ENCODE data around the gene RASSF7.
"Not testable (repeated sequence)": the region's sequence is repeated elsewhere in the genome, so short reads cannot be mapped to it uniquely, and the experiment has no call there.

Gene RASSF7

DNA sequence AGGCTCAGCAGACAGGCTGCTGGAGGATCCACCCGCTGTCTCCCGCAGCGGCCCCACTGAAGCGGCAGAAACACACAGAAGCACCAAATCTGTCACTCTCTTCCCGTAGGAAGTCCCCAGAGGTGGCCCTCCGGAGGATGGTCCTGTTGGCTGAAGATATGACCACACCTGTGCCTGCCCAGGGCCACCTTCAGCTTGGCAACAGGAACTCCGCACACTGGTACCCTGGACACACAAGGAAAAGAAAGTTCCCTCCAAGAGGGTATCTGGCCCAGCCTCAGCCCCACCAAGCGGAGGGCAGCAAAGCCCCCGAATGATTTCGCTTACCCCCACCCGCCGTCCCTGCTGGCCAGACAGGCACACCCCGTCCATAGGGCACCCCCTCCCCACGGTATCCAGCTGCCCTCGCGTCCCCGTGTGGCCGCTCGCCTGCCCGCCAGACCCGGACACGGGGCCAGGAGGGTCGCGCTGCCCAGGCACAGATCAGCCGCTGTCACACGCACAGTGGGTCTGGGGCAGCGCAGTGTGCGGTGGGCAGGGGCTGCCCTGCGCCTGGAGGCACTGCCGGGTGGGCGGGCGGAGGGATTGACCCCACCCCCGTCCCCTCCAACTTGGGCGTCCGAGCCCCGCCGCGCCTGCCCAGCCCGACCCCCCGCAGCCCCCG lies 7.0 kb downstream of the RASSF7 start:
- no peak for DNase-seq

DNA sequence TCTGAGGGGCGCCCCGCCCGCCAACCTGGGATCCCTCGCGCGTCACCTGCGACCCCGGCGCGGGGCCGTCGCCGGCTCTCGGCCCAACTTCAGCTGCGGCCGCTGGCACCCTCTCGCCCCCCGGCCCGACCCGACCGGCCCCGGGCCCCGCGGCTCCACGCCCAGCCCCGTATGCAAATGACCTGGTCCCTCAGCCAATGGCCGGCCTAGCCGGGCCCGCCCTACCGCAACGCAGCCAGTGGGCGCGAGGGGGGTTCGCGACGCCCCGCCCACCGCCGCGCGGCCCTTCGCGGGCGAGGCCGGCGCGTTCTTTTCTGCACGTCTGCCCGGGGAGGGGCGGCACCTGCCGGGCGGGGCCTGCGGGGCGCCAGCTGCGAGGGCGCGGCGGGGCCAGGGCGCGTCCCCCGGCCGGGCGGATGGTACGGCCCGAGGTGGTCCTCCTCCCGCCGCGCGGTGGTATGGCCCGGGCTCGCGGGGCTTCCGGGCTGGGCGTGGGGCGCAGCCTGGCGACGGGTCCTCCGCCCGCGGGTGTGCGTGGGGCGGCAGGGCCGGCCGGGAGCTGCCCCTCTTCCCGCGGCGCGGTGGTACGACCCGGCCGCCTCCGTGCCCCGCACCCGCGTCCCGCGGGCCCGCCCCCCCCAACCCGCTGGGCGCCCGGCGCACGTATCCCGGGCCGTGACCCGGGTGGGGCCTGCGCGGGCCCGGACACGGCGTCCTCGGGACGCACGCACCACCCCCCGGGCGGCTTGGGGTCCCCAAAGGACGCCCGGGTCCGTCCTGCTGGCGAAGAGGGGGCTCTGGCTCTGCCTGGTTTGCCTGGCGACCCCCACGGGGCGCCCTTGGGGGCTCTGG lies 7.8 kb downstream of the RASSF7 start:
- peak; percentile 72 for DNase-seq

DNA sequence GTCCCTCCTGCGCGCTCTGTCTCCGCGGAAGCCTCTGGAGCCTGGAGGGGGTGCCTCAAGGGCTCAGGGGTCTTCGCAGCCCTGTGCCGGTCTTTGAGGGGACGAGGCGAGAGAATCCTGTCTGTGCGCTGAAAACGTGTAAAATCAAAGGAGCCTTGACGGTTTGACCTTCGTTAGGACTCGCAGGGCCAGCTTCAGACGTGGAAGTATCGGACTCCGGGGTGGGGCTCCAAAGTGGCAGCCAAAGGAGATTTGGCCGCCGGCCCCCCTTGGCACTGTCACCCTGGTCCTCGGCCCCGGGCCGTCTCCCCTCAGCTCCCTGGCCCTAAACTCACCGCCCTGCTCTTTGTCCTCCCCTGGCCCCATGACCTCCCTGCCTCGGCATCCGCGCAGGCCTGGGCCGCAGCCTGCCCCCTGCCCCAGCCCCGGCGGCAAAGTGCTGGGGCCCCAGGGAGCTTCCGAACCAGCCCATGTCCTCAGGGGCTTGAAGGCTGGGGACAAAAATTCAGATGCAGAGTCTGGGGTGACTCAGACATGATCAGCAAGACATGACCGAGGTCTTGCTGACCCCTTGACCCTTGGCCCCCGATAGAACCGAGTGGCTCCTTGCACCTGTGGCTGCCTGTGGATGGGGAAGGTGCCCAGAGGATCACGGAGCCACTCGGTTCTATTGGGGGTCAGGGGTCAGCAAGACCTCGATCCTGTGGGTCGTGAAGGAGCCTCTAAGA lies 8.6 kb downstream of the RASSF7 start:
- no peak for DNase-seq

DNA sequence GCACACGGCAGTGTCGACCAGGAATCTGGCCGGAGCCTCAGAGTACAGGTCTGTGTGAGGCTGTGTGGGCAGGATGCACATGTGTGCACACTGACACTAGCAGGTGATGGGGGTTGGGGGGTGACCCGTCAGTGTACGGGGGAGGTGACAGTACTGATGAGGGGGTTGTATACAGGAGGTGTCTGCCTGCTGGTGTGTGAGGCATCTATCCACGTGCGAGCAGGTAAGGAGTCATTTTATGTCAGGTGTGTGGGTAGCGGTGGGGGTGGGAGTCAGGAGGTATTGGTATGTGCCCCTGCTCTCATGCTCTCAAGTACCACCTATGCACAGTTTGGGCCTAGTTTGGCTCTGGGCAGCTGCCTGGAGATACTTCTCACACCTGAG lies 11.0 kb downstream of the RASSF7 start:
- DNase-seq = no peak

DNA sequence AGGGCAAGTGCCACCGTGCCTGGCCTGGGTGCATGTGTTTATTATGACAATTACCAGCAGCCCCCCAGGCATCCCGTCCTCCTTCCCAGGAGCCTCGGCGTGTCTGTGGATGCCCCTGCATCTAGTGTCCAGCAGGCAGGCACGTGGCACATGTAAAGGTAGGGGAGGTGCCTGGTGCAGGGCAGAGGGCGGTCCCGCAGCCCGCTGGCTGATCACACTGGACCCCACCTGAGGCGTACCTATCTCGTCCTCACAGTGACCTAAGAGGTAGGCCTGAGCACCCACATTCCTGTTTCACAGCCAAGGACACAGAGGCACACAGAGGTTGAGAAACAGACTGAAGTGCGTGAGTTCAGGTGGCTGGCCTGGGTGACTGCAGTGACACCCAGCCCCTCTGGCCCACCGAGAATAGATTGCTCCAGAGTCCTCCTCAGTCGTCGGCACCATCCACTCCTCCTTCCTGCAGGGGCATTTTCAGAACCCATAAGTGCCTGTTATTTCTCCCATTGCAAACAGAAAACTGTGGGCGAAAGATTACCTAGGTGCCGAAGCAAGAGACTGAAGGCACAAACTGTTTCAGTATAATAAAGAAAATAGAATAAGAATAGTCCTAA lies 12.5 kb downstream of the RASSF7 start:
- no peak for DNase-seq

DNA sequence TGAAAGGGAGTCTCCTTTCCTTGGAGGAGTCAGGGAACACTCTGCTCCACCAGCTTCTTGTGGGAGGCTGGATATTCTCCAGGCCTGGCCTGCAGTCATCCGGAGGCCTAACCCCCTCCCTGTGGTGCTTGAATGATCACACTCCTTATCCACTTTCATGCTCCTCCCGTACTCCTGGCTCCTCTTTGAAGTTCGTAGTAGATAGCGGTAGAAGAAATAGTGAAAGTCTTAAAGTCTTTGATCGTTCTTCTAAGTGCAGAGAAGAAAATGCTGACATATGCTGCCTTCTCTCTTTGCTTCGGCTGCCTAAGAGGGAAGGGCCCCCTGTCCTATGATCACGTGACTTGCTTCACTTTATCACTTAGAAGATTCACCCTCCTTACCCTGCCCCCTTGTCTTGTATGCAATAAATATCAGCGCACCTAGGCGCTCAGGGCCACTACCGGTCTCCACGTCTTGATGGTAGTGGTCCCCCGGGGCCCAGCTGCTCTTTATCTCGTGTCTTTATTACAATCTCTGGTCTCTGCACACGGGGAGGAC lies 13.3 kb downstream of the RASSF7 start:
- not testable (repeated sequence) for DNase-seq

DNA sequence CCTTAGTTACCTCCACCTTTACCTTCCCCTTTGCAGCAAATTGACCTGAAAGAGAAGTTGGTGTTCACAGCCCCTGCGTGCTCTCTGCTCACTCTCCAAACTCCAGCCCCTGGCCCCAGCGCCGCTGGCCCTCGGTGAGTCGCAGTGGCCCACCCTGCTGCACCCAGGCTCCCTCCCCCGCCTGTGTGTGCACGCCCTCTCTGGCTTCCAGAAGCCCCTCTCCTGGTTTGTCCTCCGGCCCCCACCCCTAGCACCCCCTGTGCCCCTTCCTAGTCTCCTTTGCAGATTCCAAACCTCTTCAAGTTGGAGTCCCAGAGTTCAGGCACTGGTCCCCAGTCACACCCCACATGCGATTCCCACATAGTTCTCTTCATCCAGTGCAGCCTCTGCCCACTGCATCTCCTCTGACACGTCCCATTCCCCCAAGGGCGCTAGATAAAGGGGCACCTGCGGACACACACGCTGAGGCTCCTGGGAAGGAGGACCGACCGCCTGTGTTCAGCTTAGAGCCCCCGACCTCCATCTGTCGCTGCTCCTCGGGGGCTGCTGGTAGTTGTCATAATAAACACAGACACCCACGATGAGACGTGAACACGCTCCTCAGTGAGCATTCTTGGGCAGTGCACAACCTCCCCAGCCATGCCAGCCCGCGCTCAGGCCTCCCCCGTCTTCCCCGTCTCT lies 14.0 kb downstream of the RASSF7 start:
- no peak for DNase-seq

DNA sequence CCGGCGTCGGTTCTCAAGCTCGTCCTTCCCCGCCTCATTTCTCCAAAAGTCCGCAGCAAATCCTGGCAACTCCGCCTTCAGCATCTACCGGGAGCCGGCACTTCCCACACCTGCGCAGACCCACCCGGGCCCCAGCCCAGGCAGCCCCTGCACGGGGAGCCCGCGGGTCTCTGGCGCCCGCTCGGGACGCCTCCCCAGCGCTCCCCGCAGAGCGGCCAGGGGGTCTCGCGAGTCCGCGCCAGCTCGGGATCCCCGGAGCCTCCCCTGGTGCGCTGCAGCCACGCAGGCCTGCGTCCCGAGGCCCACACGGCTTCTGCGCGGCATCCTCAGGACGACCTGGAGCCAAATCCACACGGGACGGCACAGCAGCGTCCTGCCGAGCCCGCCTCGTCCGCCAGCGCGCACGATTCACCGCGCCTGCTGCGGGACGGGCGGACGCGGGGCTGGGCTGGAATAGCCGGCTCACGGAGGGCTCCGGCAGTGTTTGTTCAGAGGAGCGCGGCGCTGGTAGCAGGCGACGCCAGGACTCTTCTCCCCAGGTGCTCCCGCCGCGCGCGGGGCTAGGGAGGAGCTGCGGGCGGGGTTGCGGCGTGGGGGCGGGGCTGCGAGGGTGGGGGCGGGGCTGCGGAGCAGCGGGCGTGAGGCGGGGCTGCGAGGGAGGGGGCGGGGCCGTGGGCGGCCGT lies 14.7 kb downstream of the RASSF7 start:
- DNase-seq = no peak

DNA sequence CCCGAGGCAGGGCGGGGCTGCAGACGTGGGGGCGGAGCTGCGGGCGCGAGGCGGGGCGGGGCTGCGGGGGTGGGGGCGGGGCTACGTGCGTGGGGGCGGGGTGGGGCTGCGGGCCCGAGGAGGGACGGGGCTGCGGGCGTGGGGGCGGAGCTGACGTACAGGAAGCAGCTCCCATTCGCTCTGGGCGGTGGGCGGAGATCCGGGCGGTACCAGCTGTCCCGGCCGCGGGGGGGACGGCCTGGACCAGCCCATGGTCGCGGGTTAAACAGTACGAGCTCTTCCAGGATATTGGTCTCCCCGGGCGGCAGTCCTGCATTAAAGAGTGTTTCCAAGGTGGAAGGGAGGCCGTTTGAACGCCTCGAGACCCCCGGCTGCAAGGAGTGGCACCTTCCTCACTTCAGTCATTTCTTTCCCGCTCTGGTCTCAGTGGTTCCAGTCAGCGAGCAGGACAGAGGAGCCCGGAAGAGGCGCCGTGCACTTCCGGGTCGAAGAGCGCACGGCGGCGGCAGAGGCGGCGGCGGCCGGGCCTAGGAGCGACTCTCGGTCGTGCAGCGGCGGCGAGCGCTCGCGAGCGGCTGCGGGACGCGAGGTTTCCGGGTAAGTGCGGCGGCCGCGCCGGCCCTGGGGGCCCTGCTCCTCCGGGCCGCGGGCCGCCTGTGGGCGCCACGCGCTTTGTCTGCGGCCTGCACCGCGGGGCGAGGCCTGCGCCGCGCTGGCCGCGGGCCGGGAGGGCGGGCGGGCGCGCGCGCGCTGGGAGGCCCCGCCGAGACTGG lies 15.4 kb downstream of the RASSF7 start, which contains the start of gene PHRF1:
TSS of gene PHRF1 (plus strand) at position 475 of the 773 bp plus-strand sequence. CDS start 5,043 bp downstream, outside the sequence.
- peak; percentile 89 for DNase-seq

DNA sequence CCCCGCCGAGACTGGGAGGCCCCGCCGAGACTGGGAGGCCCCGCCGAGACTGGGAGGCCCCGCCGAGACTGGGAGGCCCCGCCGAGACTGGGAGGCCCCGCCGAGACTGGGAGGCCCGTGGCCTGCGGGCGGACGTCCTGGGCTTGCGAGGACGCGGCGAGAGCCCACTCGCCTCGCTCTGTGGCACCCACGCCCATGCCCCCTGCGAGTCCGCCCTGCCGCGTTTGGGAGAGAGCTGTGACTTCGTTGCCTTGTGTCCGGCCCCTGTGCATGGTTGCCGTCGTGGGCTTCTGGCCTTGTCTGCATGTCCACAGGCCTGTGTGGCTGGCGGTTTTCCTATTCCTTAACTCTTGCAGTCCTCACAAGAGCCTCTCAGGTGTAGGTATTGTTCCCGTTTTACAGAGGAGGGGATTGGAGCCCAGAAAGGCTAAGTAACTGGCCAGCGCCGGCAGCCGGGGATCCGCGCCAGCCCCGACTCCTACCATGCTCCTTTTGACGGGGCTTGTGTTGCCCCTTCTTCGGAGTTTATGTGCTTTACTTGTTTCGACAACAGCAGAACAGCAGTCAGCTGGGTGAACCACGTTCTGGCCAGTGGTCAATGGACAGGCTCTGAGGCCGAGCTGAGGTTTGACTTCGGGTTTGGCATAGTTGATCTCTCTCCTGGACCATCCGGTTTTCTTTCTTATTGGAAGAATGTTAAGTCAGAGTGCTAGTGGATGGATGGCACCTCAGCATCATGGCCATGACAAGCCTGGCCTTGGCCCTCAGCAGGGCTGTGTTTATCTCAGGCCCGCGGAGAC lies 16.2 kb downstream of the RASSF7 start:
- no peak for DNase-seq

DNA sequence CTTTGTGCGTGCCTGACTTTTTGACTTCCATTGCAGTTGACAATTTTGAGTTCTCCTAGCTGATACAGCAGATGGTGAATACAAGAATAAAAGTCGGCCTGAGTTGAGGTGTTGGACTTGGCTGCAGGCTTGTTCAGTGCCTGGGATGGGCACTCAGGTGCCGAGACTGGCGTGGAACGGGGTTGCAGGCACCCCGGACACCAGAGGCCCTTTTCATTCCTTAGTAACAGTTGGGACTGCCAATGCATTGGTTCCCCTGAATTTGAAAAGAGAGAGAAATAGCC lies 16.8 kb downstream of the RASSF7 start:
- DNase-seq = no peak

DNA sequence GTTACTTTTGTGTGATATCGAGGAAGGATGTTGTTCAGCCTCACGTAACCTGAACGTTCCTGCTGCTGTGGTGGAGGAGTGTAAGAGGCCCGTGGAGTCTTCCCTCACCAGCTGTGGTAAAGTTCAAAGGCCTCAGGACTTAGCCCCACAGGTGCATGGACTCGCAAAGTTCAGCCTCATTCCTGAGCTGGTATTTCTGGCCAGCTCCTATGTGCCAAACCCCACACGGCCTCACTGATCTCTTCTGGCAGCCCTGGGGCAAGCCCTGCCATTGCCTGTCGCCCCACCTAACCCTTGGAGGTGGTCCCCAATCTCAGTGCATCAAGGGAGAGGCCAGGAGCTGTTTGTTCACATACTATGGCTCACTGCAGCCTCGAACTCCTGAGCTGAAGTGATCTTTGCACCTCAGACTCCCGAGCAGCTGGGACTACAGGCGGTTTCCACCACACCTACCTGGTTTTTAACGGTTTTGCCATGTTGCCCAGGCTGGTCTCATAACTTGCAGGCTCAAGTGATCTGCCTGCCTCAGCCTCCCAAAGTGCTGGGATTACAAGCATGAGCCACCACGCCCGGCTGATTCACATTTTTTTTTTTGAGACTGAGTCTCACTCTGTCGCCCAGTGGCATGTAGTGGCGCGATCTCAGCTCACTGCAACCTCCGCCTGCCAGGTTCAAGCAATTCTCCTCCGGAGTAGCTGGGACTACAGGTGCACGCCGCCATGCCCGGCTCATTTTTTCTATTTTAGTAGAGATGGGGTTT lies 17.7 kb downstream of the RASSF7 start:
- no peak for DNase-seq

DNA sequence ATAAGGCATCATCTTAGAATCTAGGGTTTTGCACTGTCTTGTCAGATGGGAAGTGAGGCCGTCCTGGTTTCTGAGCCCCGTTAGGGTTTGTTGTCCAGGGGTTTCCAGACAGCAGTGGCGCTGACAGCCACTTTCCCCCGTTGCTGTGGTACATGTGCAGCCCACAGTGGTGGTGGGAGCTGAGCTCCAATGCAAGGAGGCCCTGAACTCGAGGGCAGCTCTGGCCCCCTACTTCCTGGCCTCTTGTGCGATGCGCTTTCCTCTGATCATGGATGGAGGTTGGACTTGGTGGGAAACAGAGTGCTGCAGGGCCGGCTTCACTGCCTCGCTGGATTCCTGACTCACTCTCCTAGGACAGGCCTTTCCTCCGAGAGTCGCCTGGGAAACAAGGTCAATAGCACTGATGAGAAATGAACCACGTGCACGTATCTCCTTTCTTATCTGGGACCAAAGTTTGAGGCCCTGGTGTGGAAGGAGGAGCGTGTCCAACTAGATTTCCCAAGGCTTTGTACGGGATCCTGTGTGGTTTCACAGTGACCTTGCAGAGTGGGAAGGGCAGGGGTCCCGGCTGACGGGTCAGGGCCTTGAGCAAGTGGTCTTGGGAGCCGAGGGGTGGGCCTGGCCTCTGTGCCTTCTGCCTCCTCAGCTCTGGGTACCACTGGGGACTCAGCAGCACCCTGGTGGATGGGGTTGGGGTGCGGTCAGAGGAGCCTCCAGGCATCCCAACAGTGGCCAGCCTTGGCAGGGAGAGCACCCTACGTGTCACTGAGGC lies 19.2 kb downstream of the RASSF7 start:
- DNase-seq = no peak

DNA sequence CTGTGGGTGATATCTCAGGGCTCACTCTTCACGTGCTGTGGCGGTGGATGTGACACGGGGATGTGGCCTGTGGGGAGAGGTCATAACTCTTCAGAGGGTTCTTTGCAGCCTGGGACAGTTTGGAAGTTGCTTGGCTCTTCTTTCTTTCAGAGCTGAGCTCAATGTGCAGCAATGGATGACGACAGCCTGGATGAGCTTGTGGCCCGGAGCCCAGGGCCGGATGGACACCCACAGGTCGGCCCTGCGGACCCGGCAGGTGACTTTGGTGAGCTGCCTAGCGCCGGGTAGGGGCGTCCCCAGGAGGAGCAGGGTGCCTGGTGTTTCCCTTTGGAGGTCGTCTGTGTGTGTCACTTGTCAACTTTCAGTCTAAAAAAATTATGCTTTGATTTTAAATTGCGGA lies 20.6 kb downstream of the RASSF7 start:
- no peak for DNase-seq

DNA sequence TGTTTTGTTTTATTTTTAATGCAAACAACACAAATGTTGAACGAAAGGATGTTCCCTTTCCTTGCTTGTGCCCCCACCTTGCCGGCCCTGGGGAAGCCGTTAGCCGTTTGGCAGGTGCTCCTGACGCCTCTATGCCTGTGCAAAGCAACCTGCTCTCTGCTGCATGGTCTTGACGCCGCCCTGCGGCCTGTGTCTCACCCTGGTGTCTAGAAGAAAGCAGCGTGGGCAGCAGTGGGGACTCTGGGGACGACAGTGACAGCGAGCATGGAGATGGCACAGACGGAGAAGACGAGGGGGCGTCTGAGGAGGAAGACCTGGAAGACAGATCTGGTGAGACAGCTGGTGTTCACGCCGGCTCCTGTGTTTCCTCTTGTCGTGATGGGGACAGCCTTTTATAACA lies 21.0 kb downstream of the RASSF7 start:
- DNase-seq = no peak

DNA sequence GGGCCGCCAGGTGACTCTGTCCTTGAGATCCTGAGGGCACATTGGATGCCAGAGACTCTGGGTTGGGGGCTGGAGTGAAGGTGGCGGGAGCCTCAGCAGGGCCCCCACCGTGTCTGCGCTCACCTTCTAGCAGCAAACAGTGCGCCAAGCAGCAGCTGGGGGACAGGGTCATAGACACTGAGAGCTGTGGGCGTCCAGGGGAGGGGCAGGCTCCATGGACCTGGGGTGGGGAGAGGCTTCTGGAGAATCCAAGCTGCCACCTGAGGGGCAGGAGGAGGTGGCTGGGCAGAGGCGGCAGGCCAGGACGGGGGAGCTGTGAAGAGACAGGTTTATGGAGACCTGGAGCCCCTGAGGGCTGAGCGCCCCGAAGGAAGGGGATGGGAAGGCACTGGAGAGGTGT lies 23.5 kb downstream of the RASSF7 start:
- DNase-seq = no peak

DNA sequence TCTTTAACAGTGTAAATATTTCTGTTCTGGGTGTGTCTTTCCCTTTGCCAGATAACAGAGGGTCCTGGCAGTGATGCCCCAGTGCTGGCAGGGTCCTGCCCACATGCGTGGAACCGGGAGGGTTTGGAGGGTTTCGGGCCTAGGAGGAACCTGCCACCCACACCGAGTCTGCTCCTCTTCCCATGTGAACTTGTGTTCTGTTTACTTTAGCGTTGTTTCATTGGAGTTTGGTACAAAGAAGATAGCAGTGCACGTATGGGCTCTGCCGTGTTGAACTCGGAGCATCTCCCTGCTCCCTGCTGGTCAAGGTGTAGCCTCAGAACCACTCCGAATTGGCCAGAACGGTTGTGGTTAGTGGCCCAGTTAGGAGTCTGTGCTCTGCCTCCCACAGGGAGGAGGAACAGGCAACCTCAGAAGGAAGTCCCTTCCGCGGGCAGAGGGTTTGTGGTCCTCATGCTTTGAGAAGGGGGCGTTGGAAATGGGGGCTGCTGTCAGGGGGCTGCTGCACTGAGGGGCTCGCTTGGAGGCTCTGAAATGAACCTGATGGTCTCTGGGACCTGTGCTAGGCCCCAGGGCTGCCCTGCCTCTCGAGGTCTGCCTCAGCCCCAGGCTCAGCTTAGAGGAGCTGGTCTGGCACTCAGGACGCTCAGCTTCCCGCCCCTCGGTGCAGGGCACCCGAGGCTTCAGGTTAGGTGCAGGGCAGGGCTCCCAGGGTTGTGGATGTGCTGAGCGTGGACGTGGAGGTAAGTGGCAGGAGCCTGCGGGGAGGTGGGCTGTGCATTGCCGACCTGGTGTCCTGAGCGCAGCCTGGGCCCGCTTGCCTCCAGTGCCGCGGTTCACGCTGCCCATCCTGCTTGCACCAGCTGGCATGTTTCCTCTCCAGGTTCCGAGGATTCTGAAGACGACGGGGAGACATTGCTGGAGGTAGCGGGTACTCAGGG lies 25.9 kb downstream of the RASSF7 start:
- no peak for DNase-seq

DNA sequence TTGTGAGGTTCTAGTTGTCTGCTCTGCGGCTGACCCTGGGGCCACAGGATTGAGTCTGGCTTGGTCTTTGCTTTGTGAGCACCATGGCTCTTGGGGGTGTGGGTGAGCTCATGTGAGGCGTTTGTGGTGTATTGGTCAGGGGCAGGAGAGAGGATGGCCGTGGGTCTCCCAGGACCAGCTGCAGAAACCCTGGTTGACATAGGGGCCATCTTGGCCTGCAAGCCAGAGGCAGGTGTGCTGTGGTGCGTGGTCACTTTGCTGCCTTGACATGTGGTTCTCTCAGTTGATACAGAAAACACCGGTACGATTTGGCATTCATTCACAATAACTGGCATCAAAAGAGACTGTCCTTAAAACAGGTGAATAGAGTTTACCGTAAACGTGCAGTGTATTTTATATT lies 26.8 kb downstream of the RASSF7 start:
- no peak for DNase-seq

All from NK-92 treated with Interleukin-12 subunit alpha and Interleukin-12 subunit beta, amount 100 ng/mL, for 24 hours (cell line).